NCI-H187 (cell line): ENCODE data around the gene TPGS2.
"Not testable (repeated sequence)": the region's sequence is repeated elsewhere in the genome, so short reads cannot be mapped to it uniquely, and the experiment has no call there.

Experiments used
- DNase-seq, 2 experiments: peaks; one replicate each; lab custom pipeline; 2025; lab: John Stamatoyannopoulos, UW

Gene TPGS2

GRCh38 chr18:36775396-36775795 lies 53.4 kb downstream of the TPGS2 start:
- no peak for DNase-seq

- no peak for DNase-seq
These were observed 56.5 kb downstream of the TPGS2 start for GRCh38 chr18:36772241-36772723.

GRCh38 chr18:36771245-36771644 lies 57.6 kb downstream of the TPGS2 start:
- DNase-seq, result no peak

- no peak for DNase-seq
These were observed 58.4 kb downstream of the TPGS2 start for GRCh38 chr18:36770315-36770946.

- no peak for DNase-seq
These were observed 59.0 kb downstream of the TPGS2 start for GRCh38 chr18:36769611-36770314.

- no peak for DNase-seq
These were observed 59.6 kb downstream of the TPGS2 start for GRCh38 chr18:36769172-36769571.

GRCh38 chr18:36766836-36767235 lies 62.0 kb downstream of the TPGS2 start:
- DNase-seq, result no peak

- DNase-seq, result not testable (repeated sequence)
These were observed 65.8 kb downstream of the TPGS2 start for GRCh38 chr18:36762965-36763364.

GRCh38 chr18:36762074-36762473 lies 66.7 kb downstream of the TPGS2 start:
- no peak for DNase-seq

- DNase-seq, result no peak
These were observed 67.6 kb downstream of the TPGS2 start for GRCh38 chr18:36761186-36761698.

- DNase-seq, result no peak
These were observed 68.2 kb downstream of the TPGS2 start for GRCh38 chr18:36760598-36760997.

GRCh38 chr18:36759167-36759776 lies 69.5 kb downstream of the TPGS2 start:
- DNase-seq, result no peak

- DNase-seq, result no peak
These were observed 70.2 kb downstream of the TPGS2 start for GRCh38 chr18:36758623-36759022.

GRCh38 chr18:36757991-36758390 lies 70.8 kb downstream of the TPGS2 start:
- DNase-seq, result no peak

GRCh38 chr18:36757081-36757480 lies 71.7 kb downstream of the TPGS2 start:
- DNase-seq, result peak in 1 of 2 experiments; percentile 4

GRCh38 chr18:36756242-36756641 lies 72.6 kb downstream of the TPGS2 start:
- DNase-seq, result no peak

- DNase-seq, result no peak
These were observed 75.6 kb downstream of the TPGS2 start for GRCh38 chr18:36752929-36753865.

- no peak for DNase-seq
These were observed 83.4 kb downstream of the TPGS2 start for GRCh38 chr18:36745219-36745975.

- DNase-seq, result no peak
These were observed 84.4 kb downstream of the TPGS2 start for GRCh38 chr18:36744261-36744876.
